Kidney (tissue), 14 donors: Measurements from ENCODE around the gene KLC3. TPM values are rescaled to one million over a fixed set of nuclear protein-coding genes. Genes with fewer than 3 reads are reported as not detected.

ENCODE experiments used
- DNase-seq, 5 donors: peaks; one replicate each; pipeline ENCODE4 v3.0.0-alpha.2; 2013 to 2020
- FAIRE-seq: peaks from 2 replicates; lab custom pipeline; 2012; peaks lifted over from hg19 to GRCh38; lab: Jason Lieb, UNC
- H3K27ac ChIP-seq, 2 donors: one replicate each; pipeline ENCODE4 v1.7.0; 2013; ENCODE audit warnings: low read depth in 2 of 2, low read length in 2 of 2, inconsistent platforms in 1 of 2
- H3K27me3 ChIP-seq: one replicate; pipeline ENCODE4 v1.7.1; 2013; ENCODE audit warnings: low read length, inconsistent platforms; ENCODE audit not compliant: control insufficient read depth, insufficient read depth
- H3K36me3 ChIP-seq, 3 donors: one replicate each; pipeline versions ENCODE4 v1.7.0 to v1.7.1; 2013; ENCODE audit warnings: low read length in 3 of 3, control low read depth in 1 of 3, inconsistent platforms in 1 of 3; ENCODE audit not compliant: insufficient read depth in 3 of 3, control insufficient read depth in 2 of 3
- H3K4me1 ChIP-seq, 3 donors: one replicate each; pipeline versions ENCODE4 v1.7.0 to v1.7.1; 2013; ENCODE audit warnings: low read length in 3 of 3, inconsistent platforms in 1 of 3, low read depth in 1 of 3; ENCODE audit not compliant: control insufficient read depth in 2 of 3, insufficient read depth in 2 of 3
- H3K4me3 ChIP-seq, 3 donors: one replicate each; pipeline versions ENCODE4 v1.7.0 to v1.8.1; 2013; ENCODE audit warnings: low read length in 3 of 3, control low read depth in 1 of 3, inconsistent platforms in 1 of 3
- H3K9ac ChIP-seq, 3 donors: one replicate each; pipeline versions ENCODE4 v1.7.0 to v1.7.1; 2013; ENCODE audit warnings: low read length in 3 of 3, control low read depth in 1 of 3, inconsistent platforms in 1 of 3
- H3K9me3 ChIP-seq, 3 donors: one replicate each; pipeline versions ENCODE4 v1.7.0 to v1.7.1; 2013; ENCODE audit warnings: low read length in 3 of 3, control low read depth in 1 of 3, inconsistent platforms in 1 of 3; ENCODE audit not compliant: control insufficient read depth in 2 of 3, insufficient read depth in 1 of 3
- intact Hi-C: fragments of 100-400 bp; cut with DNase I; formaldehyde crosslinking; loops from one replicate; pipeline ENCODE4 v1.11.1; 2022
- polyA plus RNA-seq: library from polyadenylated mRNA; stranded (reverse); fragments of 350-450 nt; fragmentation: Illumina TruSeq; extraction: RNeasy Lipid Tissue Mini Kit (QIAGEN cat#74804); gene quantifications from one replicate; pipeline ENCODE4 v1.2.3, GENCODE V29; 2014; ENCODE audit warnings: low read depth, low replicate concordance; ENCODE audit not compliant: insufficient read depth
- total RNA-seq: library from RNA; stranded (reverse); fragmentation: NEBNext Ultra II Directional; extraction: Animal tissue kit (Norgen Biotek cat#: 25700); gene quantifications from one replicate; pipeline ENCODE4 v1.2.1, GENCODE V29; 2021
- TF ChIP-seq, protein P1 (sequence below): IDR thresholded peaks from 3 replicates; pipeline ENCODE4 v1.5.1; 2012; ENCODE audit warnings: mild to moderate bottlenecking, moderate library complexity, borderline replicate concordance; ENCODE audit not compliant: insufficient read depth; ENCODE audit errors: extremely low read depth
- donor health status: control.
- donor health status: control.
- donor health status: control.
- donor health status: control.
- donor health status: control.
- donor health status: DM: yes; HTN: yes; CAD: no.
- donor health status: Normal renal cell carcinoma (clear cell type).

Gene KLC3
- total and polyA plus RNA-seq, 2 donors from 2014 or later, result 3.3 to 4.5 TPM

DNA sequence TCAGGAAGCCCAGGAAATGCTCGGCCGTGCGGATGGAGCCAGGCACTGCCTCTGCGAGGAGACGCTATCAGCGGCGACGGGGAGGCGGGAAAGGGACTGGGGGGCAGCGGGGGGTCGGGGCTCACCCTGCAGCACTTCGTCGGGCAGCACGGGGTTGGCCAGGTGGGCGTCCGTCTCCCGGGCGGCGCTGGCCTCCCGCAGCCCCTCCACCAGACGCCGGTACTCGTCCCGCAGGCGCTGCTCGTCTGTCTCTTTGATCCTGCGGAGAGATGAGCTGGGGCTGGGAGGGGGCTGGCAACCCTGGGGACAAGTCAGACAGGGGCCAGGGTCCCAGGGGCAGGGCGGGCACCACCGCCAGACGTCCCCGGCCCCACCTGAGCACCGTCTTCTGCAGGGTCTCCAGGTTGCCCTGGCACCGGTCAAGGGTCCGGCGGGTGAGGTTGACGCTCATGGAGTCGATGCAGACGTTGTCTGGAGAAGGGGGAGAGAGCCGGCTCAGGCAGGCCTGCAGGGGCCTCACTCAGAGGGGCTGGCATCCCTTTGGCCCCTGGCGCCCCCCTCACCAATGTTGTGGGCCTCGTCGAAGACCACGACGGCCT is 23.4 kb downstream of the KLC3 start:
- H3K27ac ChIP-seq, result no peak overlapping the region
- no peaks in the 10 kb centered on the region for H3K27me3 ChIP-seq
- no peaks in the 10 kb centered on the region for H3K4me1 ChIP-seq
- intact Hi-C loops, result no loop called here
- no peak for DNase-seq
- no peak overlapping the region for H3K9ac ChIP-seq
- H3K4me3 ChIP-seq, result no peak overlapping the region
- H3K36me3 ChIP-seq, result peaks cover 0 to 7% (median 0%) of the 10 kb centered on the region in 3 donors
- FAIRE-seq, result no peak
- TF ChIP-seq, protein P1, sequence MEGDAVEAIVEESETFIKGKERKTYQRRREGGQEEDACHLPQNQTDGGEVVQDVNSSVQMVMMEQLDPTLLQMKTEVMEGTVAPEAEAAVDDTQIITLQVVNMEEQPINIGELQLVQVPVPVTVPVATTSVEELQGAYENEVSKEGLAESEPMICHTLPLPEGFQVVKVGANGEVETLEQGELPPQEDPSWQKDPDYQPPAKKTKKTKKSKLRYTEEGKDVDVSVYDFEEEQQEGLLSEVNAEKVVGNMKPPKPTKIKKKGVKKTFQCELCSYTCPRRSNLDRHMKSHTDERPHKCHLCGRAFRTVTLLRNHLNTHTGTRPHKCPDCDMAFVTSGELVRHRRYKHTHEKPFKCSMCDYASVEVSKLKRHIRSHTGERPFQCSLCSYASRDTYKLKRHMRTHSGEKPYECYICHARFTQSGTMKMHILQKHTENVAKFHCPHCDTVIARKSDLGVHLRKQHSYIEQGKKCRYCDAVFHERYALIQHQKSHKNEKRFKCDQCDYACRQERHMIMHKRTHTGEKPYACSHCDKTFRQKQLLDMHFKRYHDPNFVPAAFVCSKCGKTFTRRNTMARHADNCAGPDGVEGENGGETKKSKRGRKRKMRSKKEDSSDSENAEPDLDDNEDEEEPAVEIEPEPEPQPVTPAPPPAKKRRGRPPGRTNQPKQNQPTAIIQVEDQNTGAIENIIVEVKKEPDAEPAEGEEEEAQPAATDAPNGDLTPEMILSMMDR, result no peak
- H3K9me3 ChIP-seq, result no peaks in the 10 kb centered on the region

DNA sequence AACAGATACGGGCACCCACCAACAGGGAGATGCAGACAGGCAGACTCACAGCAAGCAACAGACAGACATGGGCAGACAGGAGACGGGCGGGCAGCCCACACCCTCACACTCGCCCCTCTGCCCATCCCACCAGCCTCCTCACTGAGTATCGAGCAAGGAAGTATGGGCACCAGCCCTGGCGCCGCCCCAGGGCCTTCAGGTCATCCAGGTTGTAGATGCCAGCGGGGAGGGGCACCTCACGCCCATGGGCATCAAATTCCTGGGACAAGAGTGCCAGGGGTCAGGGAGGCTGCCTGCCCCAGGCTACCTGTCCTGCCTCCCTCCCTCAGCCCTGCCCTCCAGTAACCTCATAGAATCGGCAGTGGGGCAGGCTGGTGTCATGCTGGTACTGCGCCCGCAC is 24.1 kb downstream of the KLC3 start:
- H3K9me3 ChIP-seq, result no peaks in the 10 kb centered on the region
- H3K4me3 ChIP-seq, result no peak overlapping the region
- H3K9ac ChIP-seq, result no peak overlapping the region
- intact Hi-C loops, result no loop called here
- TF ChIP-seq, protein P1, result no peak
- DNase-seq (no peak), FAIRE-seq (no peak)
- H3K36me3 ChIP-seq, result peaks cover 0 to 7% (median 0%) of the 10 kb centered on the region in 3 donors
- no peaks in the 10 kb centered on the region for H3K4me1 ChIP-seq
- no peak overlapping the region for H3K27ac ChIP-seq
- H3K27me3 ChIP-seq, result no peaks in the 10 kb centered on the region

DNA sequence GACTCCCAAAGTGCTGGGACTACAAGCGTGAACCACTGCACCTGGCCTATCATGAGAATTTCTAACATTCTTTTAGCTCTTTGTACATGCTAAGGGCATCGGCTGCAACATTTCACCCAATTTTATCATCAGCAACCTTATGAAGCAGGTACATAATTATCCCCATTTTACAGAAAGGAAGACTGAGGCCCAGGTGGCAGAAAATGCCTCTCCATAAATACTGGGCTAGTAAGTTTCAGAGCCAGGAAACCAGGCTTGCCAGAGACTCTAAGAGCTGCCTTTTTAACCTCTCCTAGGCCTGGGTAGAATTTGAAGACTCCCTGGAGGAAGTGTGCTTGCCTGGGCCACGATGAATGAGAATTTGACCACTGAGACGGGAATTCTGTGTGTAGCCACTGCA is 27.6 kb downstream of the KLC3 start:
- FAIRE-seq (no peak), DNase-seq (no peak)
- H3K4me1 ChIP-seq, result no peaks in the 10 kb centered on the region
- intact Hi-C loops, result no loop called here
- H3K27ac ChIP-seq, result no peak overlapping the region
- TF ChIP-seq, protein P1, result no peak
- no peaks in the 10 kb centered on the region for H3K36me3 ChIP-seq
- H3K9ac ChIP-seq, result no peak overlapping the region
- H3K4me3 ChIP-seq, result no peak overlapping the region
- H3K27me3 ChIP-seq, result no peaks in the 10 kb centered on the region
- H3K9me3 ChIP-seq, result no peaks in the 10 kb centered on the region
